Activated B cell treated with CpG ODN at 0.5 μM for 24 hours (primary cell): ENCODE measurements around the gene FHIT. TPM values are rescaled to one million over a fixed set of nuclear protein-coding genes. Genes with fewer than 3 reads are reported as not detected.

ENCODE experiments used
- ATAC-seq: fragments of 200-7000 bp; cut with Tn5 transposase; one replicate; pipeline ENCODE4 v1.10.0; 2021; ENCODE audit warnings: low read depth, mild to moderate bottlenecking, moderate library complexity
- CTCF ChIA-PET: fragments of 350-600 bp; sonication (Branson Sonifier 250); formaldehyde crosslinking; loops from one replicate; lab custom pipeline; 2021; ENCODE audit warnings: antibody characterized with exemption; lab: Charles Lee
- POLR2A ChIA-PET: fragments of 350-600 bp; sonication (Branson Sonifier 250); formaldehyde crosslinking; loops from one replicate; lab custom pipeline; 2021; ENCODE audit warnings: antibody characterized with exemption; lab: Charles Lee
- DNase-seq: peaks from one replicate; pipeline ENCODE4 v3.0.0; 2022
- H3K27ac Mint-ChIP-seq: one replicate; pipeline ENCODE4 v1.8.0; 2020; ENCODE audit warnings: mixed read lengths
- H3K27me3 Mint-ChIP-seq: one replicate; pipeline ENCODE4 v1.8.0; 2021; ENCODE audit warnings: mixed read lengths
- H3K36me3 Mint-ChIP-seq: one replicate; pipeline ENCODE4 v1.8.0; 2021; ENCODE audit warnings: low read depth, mixed read lengths
- H3K4me1 Mint-ChIP-seq: one replicate; pipeline ENCODE4 v1.8.0; 2021; ENCODE audit warnings: mixed read lengths
- H3K4me3 Mint-ChIP-seq: one replicate; pipeline ENCODE4 v1.8.0; 2020; ENCODE audit warnings: mild to moderate bottlenecking, mixed read lengths
- H3K9me3 Mint-ChIP-seq: one replicate; pipeline ENCODE4 v1.8.0; 2020; ENCODE audit warnings: mixed read lengths
- intact Hi-C: fragments of 100-400 bp; cut with micrococcal nuclease; formaldehyde crosslinking; loops from one replicate; pipeline ENCODE4 v1.15.1; 2024
- total RNA-seq: library from RNA; stranded (reverse); gene quantifications from 2 replicates; pipeline ENCODE4 v1.2.3, GENCODE V29; 2022
- TF ChIP-seq, protein P1 (sequence below): fragments of 200-600 bp; IDR thresholded peaks from one replicate; pipeline ENCODE4 v1.8.0; 2022; ENCODE audit warnings: antibody characterized with exemption, mild to moderate bottlenecking

FHIT gene
- total RNA-seq, 1 donor from 2014 or later: 5.5 TPM

DNA sequence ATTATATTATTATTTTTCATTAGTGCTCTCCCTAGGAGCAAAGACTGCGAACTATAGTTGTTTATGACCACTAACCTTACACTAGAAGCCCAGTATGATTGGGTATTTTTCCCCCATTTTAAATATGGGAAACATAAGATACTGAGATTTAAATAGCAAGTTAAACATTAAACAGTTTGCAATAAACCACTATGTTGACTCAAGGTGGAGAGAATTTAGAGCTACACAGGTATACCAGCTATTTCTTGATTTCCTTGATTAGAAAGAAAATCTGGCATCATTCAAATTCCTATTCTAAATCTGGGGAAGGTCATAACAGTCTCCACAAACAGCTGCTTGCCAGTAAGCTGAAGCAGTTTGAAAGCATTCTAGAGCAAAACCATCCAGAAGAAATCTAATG lies 1337.6 kb downstream of the FHIT start:
- CTCF ChIA-PET: no interaction called here
- no peaks in the 10 kb centered on the region for H3K4me1 Mint-ChIP-seq
- no peak overlapping the region for H3K4me3 Mint-ChIP-seq
- POLR2A ChIA-PET: no interaction called here
- no peaks in the 10 kb centered on the region for H3K36me3 Mint-ChIP-seq
- ATAC-seq: no peak
- no peak for DNase-seq
- intact Hi-C loops: no loop called here
- no peaks in the 10 kb centered on the region for H3K27me3 Mint-ChIP-seq
- no peak overlapping the region for H3K27ac Mint-ChIP-seq
- H3K9me3 Mint-ChIP-seq: no peaks in the 10 kb centered on the region
- TF ChIP-seq, protein P1, sequence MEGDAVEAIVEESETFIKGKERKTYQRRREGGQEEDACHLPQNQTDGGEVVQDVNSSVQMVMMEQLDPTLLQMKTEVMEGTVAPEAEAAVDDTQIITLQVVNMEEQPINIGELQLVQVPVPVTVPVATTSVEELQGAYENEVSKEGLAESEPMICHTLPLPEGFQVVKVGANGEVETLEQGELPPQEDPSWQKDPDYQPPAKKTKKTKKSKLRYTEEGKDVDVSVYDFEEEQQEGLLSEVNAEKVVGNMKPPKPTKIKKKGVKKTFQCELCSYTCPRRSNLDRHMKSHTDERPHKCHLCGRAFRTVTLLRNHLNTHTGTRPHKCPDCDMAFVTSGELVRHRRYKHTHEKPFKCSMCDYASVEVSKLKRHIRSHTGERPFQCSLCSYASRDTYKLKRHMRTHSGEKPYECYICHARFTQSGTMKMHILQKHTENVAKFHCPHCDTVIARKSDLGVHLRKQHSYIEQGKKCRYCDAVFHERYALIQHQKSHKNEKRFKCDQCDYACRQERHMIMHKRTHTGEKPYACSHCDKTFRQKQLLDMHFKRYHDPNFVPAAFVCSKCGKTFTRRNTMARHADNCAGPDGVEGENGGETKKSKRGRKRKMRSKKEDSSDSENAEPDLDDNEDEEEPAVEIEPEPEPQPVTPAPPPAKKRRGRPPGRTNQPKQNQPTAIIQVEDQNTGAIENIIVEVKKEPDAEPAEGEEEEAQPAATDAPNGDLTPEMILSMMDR: no peak

DNA sequence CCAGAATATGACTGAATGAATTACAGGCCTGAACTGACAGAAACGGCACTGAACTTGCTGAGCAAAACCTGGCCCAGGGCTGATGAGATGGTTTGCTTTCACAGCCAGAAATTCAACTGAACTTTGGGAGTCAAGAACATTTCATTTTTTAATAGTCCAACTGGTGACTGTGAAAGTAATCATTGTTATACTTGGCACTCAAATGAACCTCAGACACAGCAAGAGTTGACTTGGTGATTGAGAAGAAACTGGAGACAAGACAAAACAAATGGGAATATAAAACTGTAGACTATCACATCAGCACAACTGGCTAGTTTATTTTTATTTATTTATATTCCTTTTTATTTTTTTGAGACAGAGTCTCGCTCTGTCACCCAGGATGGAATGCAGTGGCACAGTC lies 1342.6 kb downstream of the FHIT start:
- no peaks in the 10 kb centered on the region for H3K36me3 Mint-ChIP-seq
- ChIA-PET POLR2A (no interaction called here), CTCF (no interaction called here)
- ATAC-seq: no peak
- H3K27me3 Mint-ChIP-seq: no peaks in the 10 kb centered on the region
- no peak overlapping the region for H3K4me3 Mint-ChIP-seq
- TF ChIP-seq, protein P1: no peak
- H3K4me1 Mint-ChIP-seq: no peaks in the 10 kb centered on the region
- intact Hi-C loops: no loop called here
- H3K9me3 Mint-ChIP-seq: peaks cover 2% of the 10 kb centered on the region
- DNase-seq: no peak
- H3K27ac Mint-ChIP-seq: no peak overlapping the region

DNA sequence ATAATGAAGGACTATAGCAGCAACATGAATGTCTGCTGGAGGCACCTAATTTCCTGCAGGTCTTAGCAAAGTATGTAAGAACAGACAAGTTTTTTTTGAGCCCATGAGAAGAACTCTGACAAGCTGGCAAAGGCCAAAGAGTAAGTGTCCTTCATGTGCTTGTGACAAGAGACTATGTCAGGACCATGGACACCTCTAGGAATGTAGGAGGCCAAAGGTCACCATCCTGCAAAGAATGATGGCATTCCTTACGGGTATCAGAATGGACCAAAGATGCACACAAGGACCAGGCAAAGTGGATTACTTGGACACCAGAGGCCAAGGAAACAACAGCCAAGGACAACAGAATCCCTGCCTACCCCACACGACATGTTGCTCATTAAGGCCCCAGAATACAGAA lies 1343.0 kb downstream of the FHIT start:
- CTCF ChIA-PET: no interaction called here
- peaks cover 2% of the 10 kb centered on the region for H3K27me3 Mint-ChIP-seq
- peaks cover 2% of the 10 kb centered on the region for H3K9me3 Mint-ChIP-seq
- no peak overlapping the region for H3K27ac Mint-ChIP-seq
- POLR2A ChIA-PET: no interaction called here
- no peak overlapping the region for H3K4me3 Mint-ChIP-seq
- intact Hi-C loops: no loop called here
- DNase-seq (no peak), ATAC-seq (no peak)
- TF ChIP-seq, protein P1: no peak
- H3K36me3 Mint-ChIP-seq: no peaks in the 10 kb centered on the region
- H3K4me1 Mint-ChIP-seq: no peaks in the 10 kb centered on the region

DNA sequence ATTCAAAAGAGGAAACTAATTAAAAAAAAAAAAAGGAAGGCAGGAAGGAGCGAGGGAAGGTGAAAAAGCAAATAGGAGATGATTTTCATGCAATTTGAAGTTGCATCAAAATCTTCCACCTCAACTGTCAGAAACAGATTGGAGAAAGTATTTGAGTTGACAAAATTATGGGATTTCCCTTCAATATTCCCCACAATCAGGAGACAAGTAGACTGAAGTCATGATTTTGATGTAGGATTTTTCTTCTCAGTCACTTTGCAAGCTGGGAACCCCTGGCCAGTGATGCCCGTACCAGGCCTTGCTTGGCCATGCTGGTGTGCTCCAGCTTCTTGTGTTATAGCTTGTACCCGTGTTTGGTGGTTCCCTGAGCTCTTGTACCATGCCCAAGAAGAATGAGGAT lies 1347.0 kb downstream of the FHIT start:
- Mint-ChIP-seq H3K9me3 (peaks cover 2% of the 10 kb centered on the region), H3K4me1 (no peaks in the 10 kb centered on the region), H3K4me3 (no peak overlapping the region), H3K27ac (no peak overlapping the region), H3K27me3 (peaks cover 2% of the 10 kb centered on the region), H3K36me3 (no peaks in the 10 kb centered on the region)
- ChIA-PET CTCF (no interaction called here), POLR2A (no interaction called here)
- TF ChIP-seq, protein P1: no peak
- DNase-seq: no peak
- intact Hi-C loops: no loop called here
- no peak for ATAC-seq

DNA sequence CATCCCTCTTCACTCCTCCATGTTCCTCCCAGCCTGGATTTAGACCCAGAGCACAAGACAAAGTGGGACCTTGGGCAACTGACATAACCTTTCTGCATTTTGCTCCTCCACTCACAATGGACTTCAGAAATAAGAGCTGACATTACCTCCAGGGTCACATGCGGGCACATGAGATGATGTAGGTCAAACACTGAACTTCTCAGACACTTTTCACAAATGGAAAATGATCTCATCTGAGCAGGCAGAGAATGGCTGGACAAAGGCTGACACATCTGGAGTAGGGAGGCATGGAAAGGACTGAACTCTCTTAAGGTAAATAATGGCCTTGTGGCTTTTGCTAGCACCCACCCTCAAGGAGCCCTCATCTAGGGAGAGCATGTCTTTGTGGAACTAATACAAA lies 1352.2 kb downstream of the FHIT start:
- no peak overlapping the region for H3K27ac Mint-ChIP-seq
- no peak for DNase-seq
- ChIA-PET CTCF (no interaction called here), POLR2A (no interaction called here)
- TF ChIP-seq, protein P1: no peak
- H3K36me3 Mint-ChIP-seq: no peaks in the 10 kb centered on the region
- no peak for ATAC-seq
- H3K27me3 Mint-ChIP-seq: peaks cover 2% of the 10 kb centered on the region
- H3K4me3 Mint-ChIP-seq: no peak overlapping the region
- no peaks in the 10 kb centered on the region for H3K4me1 Mint-ChIP-seq
- no peaks in the 10 kb centered on the region for H3K9me3 Mint-ChIP-seq
- intact Hi-C loops: no loop called here
